ENCODE measurements around the gene TREML4.
"Not testable (repeated sequence)": the region's sequence is repeated elsewhere in the genome, so short reads cannot be mapped to it uniquely, and the experiment has no call there.

Gene TREML4

GRCh38 chr6:41208439-41209106 lies 19.6 kb upstream of the TREML4 start:
- DNase-seq: no peak

GRCh38 chr6:41209547-41210320 lies 18.4 kb upstream of the TREML4 start:
- DNase-seq: no peak

DNA sequence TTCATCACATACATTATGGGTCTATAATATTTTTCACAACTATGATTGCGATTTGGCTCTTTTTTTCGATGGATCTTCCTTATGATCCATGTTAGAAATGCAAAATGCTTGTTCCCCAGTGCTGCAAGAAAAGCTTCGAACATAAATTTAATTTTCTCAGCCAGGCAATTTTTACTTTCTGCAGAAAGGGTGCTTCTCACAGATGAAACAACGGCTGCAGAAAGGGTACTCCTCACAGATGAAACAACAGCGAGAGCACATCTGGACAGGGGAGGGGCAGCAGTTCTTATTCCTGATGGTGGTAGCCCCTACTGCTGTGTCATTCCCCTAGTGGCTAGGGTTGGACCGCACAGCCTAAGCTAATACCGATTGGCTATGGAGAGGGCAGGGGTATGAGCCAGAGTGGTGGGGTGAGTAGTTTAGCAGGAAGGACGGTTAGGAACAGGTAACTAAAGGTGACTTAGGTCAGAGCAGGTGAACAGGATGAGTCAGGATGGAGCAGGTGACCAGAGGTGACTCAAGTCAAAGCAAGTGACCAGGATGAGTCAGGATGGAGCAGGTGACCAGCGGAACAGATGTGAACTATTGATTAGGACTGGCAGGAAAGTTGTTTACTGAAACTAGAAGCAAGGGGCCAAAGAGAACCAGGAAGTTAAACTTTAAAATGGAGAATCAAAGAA lies 13.4 kb upstream of the TREML4 start:
- DNase-seq: no peak

DNA sequence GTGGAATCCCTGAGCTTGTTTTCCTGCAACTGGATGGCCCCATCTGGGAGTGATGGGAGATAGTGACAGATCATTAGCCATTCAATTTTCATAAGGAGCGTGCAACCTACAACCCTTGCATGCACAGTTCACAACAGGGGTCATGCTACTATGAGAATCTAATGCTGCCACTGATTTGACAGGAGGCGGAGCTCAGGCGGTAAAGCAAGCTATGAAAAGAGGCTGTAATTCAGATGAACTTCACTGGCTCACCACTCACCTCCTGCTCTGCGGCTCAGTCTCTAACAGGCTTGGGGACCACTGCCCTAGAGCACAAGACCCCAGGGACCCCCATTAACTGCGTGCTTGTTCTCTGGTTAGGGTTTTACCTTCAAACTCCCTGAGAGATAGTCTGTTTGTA lies 12.4 kb upstream of the TREML4 start:
- no peak for DNase-seq

DNA sequence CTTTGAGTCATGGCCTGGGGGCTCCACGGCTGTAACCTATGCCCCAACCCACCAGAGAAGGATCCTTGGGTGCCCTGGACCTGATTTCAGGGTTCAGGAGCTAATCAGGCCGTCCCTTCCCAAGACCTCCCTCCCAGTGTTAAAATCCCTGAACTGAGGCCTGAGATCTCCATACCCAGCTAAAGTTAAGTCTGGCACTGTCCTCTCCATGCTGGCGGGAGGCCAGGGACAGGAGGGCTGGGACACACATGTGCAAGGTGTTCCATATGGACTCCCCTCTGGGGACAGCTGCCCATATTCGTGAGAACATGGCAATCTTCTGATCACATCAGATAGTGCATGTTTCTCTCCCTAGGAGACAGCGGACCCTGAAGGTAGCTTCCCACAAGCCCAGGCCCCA lies 11.5 kb upstream of the TREML4 start:
- no peak for DNase-seq

GRCh38 chr6:41222045-41222444 lies 6.1 kb upstream of the TREML4 start:
- no peak for DNase-seq

DNA sequence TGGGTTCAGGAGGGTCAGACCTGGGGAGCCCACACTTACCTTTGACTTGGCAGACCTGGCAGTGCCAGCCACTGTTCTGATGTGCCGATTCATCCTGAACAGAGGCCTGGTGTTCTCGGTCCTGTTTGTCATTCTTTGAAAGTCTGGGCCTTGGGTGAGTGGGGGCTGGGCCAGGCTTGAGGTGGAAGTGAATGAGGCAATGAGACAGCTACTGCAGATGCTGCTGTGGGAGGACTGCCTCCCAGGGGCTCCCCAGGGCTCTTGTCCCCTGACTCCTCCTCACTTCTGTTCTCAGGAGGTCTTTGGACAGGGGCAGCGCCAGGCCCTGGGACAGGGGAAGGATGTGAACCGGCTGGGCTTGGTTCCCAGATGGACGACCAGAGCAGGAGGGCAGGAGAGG lies 5.6 kb upstream of the TREML4 start:
- no peak for DNase-seq

DNA sequence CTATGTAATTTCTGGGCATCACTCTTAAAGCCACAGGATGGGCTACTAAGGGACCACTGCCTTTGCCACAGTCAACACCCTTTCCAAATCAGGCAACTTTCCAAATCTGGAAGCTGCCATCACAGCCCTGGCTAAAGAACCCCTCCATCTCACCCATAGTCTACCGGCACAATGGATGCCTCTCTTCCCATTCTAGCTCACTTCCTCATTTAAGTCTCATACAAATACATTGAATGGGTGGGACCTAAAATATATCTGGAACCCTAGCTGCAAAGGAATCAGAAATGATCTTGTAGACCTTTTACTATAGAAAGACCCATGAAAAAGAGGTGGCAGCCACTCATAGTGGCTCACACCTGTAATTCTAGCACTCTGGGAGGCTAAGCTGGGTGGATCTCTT lies 3.3 kb upstream of the TREML4 start:
- no peak for DNase-seq

GRCh38 chr6:41226752-41227151 lies 1.4 kb upstream of the TREML4 start:
- DNase-seq: no peak

DNA sequence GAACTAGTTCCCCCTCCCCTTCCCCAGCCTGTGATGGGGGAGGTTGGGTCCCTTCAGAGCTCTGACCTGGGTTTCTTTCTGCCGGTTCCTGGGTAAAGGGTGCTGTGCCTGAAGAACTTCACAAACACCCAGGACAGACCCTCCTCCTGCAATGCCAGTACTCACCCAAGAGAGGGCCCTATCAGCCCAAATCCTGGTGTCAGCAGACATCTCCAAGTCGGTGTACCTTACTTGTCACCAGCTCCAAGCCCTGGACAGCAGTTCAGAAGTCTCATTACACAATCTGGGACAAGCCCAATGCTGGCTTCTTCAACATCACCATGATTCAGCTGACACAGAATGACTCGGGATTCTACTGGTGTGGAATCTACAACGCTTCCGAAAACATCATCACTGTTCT lies 467 bp downstream of the TREML4 start:
- no peak for DNase-seq

- DNase-seq: no peak
Measured at GRCh38 chr6:41229721-41230120, 1.6 kb downstream of the TREML4 start.

- DNase-seq: no peak
Measured at GRCh38 chr6:41231246-41231645, 3.1 kb downstream of the TREML4 start.

GRCh38 chr6:41232667-41233066 lies 4.5 kb downstream of the TREML4 start:
- no peak for DNase-seq

DNA sequence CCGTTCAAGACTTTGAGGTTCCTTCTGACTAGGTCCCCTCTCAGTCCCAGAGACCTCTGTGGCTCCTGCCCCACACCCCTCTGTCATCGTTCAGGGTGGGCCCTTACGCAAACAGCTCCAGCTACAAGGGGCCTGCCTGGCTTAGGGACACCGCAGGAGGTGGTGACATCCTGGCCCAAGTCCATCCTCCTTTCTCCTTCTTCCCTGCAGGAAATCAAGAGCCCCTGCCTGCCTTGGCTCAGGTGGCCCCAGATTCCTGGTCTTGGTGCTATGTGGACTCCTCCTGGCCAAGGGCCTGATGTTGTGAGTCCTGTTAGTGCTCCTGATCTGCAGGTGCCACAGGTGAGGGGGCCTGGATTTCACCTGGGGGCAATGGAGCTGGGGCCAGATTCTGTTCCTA lies 8.1 kb downstream of the TREML4 start:
- DNase-seq: no peak

- no peak for DNase-seq
Measured at GRCh38 chr6:41237128-41237527, 9.0 kb downstream of the TREML4 start.

DNA sequence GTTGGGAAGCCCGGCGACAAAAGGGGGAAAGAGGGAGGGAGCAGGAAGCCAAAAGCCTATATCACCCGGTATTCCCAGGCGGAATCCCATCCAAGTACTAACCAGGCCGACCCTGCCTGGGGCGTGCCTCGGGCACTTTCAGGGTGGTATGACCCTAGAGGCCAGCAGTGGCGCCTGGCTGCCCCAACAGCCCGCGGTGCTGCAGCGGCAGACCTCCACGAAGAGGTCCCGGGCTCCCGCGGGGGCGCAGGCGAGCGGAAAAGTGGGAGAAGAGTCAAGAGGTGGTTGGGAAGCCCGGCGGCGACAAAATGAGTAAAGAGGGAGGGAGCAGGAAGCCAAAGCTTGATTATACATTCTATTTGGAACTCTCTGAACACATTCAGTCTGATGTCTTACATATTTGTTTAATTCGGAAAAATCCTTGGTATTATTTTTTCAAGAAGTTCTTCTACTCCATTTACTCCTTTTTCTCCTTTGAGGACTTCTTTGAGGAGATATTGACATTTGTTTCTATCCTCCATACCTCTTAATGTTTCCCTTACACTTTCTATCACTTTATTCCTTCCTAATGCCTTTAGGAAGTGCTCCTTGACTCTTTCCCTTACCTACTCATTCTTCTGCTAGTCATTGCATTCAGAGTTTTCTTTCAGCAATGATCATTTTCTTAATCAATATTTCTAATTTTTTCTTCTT lies 11.5 kb downstream of the TREML4 start:
- DNase-seq: no peak

DNA sequence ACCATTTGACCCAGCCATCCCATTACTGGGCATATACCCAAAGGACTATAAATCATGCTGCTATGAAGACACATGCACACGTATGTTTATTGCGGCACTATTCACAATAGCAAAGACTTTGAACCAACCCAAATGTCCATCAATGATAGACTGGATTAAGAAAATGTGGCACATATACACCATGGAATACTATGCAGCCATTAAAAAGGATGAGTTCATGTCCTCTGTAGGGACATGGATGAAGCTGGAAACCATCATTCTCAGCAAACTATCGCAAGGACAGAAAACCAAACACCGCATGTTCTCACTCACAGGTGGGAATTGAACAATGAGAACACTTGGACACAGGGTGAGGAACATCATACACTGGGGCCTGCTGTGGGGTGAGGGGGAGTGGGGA lies 18.4 kb downstream of the TREML4 start:
- not testable (repeated sequence) for DNase-seq

DNA sequence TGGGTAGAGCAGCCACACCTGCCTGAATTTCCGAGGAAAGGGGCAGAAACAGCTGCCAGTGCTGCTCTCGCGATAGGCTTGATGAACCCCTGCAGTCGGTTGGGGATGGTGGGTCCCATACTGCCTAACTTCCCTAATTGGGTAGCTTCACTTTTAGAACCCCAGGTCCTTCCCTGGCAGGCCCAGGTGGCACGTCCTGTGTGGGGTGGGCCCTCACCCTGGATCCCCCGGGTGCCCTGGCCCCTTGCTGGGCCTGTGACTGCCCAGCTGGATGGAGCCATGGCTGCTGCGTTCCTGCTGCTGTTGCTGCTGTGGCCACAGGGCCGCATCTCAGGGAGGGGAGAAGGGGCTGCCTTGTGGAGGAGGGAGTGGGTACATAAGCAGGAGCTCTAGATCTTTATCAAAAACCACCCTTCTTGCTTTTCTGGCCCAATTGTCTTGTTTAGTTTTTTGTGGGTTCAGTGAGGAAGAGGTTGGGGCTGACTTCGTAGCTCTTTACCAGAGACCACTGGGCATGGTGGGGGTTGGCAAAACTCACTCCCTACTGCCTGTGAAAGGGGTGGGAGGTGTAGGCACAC lies 19.2 kb downstream of the TREML4 start:
- DNase-seq: no peak

GRCh38 chr6:41247882-41248705 lies 19.9 kb downstream of the TREML4 start:
- no peak for DNase-seq

- DNase-seq: no peak
Measured at GRCh38 chr6:41252401-41253169, 24.4 kb downstream of the TREML4 start.

DNA sequence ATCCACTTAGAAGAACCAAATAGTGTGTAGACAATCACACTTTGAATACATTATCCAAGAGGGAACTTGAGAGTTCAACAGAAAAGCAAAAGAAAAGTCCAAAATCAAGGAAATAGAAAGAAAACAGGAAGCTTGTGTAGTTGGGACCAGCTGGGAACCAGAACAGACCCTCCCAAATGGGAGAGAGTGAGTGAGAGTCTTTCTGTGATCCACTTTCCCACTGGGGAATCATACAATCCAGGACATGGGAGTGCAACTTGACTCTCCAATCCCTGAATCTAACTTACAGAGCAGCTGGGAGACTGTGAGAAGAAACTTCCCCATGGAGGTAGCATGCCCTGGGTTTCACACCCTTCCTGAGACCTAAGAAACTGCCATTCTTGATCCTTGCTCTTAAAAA lies 27.0 kb downstream of the TREML4 start:
- no peak for DNase-seq
